OCI-M2 (cell line): ENCODE measurements around the gene HDAC4.

Experiments
- DNase-seq: peaks from one replicate; lab custom pipeline; 2025; ENCODE audit not compliant: unreplicated experiment; lab: John Stamatoyannopoulos, UW

Gene HDAC4

GRCh38 chr2:239370876-239371725 lies 29.7 kb downstream of the HDAC4 start:
- no peak for DNase-seq

DNA sequence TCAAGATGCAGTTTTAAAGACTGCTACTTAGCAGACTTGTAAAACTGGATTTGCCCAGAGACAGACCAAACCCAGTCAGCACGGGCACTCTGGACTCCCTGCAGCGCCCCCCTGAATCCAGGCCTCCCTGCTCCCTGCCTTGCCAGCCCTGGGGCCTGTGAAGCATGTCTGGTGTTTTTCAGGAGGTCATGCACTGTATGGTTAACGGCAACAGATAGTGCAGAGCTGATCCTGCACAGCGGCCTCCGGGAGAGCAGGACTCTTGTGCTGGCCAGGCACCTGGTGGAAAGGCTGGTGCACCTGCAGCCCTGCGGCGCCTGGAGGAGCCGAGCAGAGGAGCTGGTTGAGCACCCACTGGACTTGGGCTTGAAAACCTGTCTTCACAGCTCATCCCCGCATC lies 30.4 kb downstream of the HDAC4 start:
- no peak for DNase-seq

- DNase-seq = no peak
Observed at GRCh38 chr2:239369631-239370161, 31.1 kb downstream of the HDAC4 start.

DNA sequence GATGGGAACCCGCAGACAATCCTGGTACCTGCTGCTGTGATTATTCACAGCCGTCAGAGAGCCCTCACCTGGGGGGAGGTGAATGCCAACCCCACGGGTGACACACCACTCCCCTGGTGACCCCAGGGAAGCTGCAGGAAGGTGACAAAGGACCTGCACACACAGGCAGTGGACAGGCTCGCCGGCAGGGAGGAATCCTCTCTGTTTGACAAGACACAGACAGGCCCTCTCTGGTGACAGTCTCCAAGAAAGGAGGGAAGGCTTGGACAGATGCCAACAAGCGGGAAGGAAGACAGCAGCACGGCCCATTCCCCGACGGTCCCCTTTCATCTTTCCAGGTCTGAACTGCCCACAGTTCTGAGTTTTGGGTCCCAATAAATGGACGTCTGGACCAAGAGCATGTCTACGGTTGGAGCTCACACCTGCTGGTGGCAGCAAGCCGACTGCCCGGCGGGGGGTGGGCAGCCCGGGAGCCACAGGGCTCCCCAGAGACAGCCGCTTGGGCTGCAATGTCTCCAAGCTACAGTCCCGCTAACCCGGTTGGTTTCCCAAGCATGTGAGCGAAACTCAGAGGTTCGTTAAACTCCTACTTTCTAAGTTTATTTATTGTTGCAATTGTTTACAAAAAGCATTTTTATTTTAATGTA lies 31.8 kb downstream of the HDAC4 start:
- DNase-seq = no peak

GRCh38 chr2:239368321-239368720 lies 32.5 kb downstream of the HDAC4 start:
- no peak for DNase-seq

DNA sequence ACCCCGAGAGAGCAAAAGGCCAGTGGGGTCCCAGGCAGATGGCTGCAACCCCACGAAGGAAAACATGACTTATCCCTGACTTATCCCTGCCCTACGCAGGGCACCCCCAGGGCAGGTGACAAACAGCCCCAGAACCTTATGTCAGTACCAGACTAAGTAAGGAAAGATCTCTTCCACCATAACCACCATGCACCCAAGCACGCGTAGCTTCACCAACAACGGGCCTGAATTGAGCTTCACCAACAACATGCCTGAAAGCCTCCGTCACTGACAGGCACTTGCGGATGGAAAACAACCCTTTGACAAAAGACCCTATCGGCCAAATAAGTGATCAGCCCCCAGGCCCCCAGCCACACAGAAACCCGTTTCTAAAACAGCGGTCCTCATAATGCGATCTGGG lies 34.1 kb downstream of the HDAC4 start:
- DNase-seq = no peak

GRCh38 chr2:239365782-239366435 lies 34.9 kb downstream of the HDAC4 start:
- no peak for DNase-seq

DNA sequence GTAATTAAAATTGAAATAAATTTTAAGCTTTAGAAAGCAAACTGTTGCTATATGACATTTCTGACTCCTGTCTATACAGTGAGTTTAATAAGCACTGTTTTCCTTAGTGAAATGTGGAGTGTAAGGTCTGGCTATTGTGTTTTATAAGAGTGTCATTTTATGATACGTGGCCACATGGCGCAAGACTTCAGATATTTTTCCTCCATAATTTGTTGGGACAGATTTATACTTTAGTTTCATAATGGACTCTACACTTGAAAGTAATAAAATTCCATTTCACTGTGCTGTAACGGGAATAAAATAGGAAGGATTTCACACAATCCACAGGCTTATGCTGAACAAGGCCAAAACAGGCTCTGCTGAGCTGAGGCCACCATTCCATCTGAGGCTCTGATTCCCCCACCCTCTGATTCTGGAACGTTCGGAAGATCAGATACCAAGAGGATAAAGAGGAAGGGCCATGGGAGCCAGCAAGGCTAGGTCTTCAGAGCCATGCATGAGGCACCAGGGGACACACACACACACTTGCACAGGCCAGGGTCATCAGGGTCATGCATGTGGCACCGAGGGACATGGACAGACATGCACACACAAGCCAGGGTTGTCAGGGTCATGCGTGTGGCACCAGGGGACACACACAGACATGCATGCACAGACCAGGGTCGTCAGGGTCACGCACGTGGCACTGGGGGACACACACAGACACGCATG lies 35.6 kb downstream of the HDAC4 start:
- no peak for DNase-seq

DNA sequence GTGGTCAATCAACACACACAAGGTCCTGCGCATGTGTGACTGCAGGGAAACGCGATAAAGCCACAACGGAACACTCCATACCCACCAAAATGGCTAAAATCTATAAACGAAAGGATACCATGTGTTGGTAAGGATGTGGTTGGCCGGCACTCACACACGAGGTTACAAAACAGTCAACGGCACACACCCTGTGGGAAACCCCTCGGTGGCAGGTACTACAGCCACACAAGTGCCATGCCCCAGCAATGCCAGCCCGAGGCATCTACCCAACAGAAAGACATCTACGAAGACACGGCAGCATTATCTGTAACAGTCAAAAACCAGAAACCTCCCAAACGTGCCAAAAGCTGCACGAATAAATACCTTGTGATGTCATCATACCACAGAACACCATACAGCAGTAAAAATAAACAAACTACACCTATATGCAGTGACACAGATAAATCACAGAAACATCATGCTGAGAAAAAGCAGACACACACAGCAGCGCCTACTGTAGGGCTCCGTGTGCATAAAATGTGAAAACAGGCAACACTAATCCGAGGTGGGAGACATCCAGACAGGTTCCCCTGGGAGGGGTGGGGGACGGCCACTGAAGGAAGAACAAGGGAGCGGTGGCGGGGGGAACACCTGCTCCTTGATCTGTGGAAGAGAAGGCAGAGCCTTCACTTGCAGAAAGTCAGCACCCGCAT lies 36.7 kb downstream of the HDAC4 start:
- DNase-seq = no peak

DNA sequence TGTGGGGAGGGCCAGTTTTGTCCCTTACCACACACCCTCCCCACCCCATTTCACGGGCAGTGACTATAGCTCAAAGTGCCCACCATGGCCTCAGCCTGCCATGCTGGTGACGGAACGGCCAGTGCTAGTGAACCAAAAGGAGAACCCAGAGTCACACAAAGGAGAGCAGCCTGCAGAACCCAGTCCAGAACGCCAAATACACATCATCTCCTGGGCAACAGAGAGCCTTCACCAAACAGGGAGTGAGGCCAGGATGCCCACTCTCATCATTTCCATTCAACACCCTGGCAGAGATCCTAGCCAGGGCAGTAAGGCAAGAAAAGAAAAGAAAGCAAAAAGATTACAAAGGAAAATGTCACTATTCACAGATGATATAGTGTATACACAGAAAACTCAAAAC lies 38.3 kb downstream of the HDAC4 start:
- no peak for DNase-seq

GRCh38 chr2:239361311-239361642 lies 39.5 kb downstream of the HDAC4 start:
- no peak for DNase-seq

DNA sequence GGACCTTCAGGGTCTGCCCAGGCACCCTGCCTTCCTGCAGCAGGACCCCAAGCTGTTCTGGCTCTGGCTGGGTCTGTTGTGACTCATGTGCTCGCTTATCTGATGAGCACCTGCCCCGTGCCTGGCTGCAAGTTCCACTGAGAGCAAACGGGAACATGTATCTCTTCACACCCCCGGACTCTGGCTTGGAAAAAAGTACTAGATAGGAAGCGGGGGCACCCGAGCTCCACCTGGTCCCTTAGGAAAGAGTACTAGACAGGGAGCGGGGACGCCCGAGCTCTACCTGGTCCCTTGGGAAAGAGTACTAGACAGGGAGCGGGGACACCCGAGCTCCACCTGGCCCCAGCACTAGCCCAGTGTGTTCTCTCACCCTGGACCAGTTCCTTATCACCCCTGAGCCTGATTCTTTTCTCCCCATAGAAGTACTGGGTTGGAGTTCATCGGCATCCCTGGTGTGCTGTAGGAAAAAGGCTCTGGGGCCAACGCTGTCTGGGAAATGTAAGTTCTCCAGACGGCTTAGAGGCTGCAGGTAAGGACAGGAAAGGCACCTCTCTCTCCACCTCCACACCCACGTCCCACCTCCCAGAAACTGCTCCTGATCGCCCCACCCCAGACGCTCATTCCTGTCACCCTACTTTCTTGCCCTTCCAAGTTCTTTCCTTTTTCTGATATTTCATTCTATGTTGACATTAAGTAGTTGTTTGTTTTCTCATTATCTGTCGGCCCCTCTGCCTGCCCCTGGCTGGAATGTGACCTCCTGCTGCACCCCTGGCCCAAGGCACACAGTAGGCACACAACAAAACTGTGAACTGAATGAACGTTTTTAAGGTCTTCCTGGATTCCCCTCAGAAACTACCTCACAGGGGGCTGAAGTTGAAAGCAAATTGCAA lies 40.2 kb downstream of the HDAC4 start:
- DNase-seq = no peak

DNA sequence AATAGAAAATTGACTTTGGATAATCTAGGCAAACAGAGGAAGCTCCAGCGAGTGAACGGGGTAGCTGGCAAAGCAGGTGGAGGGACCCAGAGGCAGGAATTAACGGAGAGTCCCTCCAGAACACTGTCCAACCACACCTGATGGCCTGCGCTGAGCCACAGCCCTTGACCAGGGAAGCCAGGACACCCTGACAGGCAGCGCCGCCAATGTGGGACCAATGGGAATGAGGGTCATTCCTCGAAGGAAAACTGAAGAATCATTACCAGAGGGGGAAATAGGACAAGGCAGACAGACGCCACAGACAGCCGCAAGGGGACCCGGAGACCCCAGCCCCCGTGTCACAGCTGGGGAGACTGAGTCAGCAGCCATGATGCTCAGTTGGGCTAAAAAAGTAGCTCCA lies 40.8 kb downstream of the HDAC4 start:
- no peak for DNase-seq

DNA sequence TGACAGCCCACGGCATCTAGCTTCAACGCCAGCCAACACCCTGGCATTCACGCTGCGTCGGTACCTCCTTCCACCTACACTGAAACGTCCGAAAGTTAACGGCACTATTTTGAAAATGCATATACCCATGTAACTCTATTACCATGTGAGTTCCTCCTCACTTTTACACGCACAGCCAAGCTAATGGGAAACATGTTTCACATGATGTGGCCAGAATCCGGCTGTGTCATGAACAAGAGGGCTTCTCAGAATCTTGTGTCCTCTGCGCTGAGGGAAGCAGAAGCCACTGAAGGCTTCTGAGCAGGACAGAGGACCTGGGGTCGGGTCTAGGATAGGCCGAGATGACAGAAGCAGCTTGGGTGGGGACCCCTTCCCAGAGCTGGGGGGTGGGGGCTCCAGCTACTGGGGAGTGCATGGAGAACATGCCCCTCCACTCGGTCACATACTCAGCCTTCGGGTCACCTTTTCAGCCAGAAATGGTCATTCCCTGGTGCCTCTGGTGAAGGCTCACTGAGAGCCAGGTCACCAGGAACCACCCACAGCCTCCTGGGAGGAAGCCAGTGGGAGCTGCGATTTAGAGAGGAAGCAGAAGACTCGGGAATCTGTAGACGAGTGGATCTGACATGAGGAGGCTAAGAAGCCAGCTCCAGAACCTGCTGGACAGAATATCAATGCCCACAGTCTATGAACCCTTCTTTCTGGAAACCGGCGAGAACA lies 41.5 kb downstream of the HDAC4 start:
- DNase-seq = no peak

DNA sequence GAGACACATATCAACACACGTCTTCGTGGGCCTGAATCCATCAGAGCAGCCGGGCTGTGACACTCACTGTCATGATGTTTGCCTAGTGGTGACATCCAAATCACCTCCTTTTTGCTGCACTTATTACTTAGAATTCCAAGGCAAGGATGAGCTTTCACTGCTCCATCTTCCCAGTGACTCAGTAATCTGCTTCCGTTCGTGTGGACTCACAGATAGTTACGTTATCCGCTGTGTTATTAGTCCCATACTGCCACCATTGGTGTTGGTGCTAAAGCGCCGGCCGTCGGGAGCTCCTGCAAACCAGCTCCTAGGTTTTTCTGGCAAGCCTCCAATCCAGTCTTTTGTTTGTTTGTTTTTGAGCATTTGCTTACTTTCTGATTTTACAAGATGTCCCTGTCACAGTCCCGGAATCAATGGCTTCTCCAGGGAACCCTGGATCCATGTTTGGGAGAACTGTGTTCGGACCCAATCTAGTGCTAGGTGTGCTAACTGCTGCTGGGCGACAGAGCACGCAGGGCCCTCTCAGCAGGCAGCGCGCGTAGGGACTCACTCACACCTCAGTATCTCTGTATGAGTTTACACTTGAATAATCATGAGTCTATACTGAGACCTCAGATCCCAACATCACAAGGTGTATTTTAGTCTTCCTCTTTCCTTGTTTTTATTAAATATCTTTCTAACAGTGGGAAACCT lies 42.6 kb downstream of the HDAC4 start:
- no peak for DNase-seq

- DNase-seq = no peak
Observed at GRCh38 chr2:239355724-239356123, 45.1 kb downstream of the HDAC4 start.

DNA sequence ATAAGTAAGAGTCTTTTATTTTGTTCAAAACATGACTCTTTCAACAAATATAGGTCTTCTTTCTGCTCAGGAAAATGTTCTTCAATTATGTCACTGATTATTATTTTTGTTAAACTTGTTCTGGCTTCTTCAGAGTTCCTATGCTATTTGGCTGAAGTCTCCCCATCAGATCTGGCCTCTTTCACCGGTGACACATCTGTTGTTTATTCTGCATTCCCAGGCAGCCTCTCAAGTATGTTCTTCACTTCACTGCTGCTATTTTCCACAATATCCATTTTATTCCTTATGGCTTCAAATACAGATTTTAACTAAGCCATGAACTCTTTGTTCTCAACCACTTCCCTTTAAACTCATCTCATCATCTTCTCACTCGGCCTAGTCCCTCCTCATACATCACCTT lies 45.7 kb downstream of the HDAC4 start:
- DNase-seq = no peak

DNA sequence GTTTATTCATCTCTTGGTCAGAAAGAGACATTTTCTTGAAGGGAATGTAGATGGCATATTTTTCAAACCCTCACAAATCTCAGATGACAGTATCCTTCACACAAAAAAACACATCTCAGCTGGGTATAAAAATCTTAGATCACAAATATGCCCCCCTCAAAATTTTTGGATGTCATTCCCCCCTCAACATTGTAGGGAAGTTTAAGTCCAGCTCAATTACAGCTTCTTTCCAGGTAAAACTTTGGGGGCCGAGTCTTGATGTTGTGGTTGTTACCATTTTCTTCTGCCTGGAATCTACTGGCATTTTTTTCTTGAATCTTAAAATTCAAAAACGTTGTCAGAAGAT lies 46.1 kb downstream of the HDAC4 start:
- no peak for DNase-seq
